Measurements from ENCODE around the gene FRS3.
"Not testable (repeated sequence)": the region's sequence is repeated elsewhere in the genome, so short reads cannot be mapped to it uniquely, and the experiment has no call there.

The FRS3 gene

DNA sequence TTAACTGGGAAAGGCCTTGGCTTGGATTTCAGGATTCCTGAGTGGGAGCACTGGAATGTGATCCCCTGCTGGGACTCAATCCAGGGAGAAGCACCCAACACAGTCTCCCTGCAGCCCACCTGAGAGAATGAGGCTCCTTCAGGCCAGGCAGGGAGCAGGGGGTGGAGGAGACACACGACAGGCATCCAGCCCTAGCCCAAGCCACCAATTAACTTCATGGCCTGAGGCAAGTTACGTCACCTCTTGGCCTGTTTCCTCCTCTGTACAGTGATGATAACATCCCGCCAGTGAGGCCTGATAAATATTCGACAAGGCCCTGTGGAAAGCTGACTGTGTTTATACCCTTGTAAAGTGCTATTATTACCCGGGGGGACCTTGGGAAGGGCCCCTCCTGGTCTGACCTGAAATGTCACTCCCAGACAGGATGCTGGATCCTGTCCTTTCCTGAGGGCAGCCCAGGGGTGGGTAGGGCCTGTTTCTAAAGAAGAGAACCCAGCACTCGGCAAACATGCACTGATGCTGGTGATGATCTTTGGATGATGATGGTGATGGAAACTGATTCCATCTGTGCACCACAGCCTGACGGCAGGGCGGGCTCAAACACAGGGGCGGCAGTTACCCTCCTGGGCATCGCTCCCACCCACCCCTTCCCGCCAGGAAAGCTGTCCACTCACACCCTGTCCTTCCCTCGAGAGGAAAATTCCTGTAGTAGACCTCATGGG is 12.4 kb downstream of the FRS3 start:
- DNase-seq = no peak

- not testable (repeated sequence) for DNase-seq
Observed at GRCh38 chr6:41766043-41766664, 13.5 kb downstream of the FRS3 start.

DNA sequence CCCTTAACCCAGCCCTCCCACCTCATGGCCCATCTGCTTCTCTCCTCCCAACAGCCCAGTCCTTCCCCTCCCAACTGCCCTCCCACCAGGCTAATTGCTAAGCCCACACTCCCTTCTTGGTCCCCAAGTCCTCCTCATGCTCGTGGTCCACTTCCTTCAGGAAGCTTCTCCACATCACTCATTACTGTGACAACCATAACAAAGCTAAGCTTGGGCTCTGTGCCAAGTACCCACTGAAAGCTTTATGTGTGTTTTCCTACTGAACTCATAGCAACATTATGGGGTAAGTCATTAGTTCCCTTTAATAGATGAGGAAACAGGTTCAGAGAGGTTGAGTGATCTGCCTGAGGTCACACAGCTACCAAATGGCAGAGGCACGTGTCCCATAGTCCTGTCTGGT is 16.2 kb downstream of the FRS3 start:
- DNase-seq = no peak

GRCh38 chr6:41759905-41760579 is 19.7 kb downstream of the FRS3 start:
- DNase-seq = no peak

DNA sequence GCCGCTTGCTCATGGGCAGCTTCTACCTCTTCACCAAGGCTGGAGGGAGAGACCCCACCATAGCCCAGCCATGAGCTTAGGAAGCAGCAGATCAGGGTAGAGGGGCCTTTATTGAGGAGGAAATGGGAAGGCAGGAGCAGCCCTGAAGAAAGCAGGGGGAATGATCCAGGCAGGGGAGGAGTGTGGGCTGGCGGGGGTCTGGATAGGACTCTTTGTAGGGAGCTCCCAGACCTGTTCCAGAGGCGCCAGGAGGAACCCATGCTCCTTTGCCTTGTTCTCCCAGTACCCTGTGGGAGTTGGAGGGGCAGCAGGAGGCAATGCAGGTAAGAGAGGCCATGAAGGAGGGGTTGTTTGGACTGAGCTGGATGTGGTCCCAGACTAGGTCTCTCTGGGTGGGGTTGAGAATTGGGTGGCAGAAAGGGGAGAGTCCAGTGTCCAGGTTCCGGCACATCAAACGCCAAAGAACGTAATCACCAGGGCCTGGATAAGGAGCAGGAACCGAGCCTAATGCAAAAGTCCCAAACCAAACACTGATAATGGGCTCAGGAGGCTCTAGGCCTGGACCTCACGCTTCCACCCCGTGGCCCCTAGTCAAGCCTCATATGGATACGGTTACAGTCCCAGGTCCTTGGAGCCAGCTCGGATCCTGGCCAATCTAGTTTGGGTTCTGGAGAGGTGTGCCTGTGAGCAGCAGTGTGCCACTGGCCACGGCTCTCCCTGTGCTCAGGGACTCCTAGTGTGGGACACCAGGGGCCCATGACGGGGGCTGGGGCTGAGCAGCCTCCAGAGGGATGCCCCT is 20.4 kb downstream of the FRS3 start:
- no peak for DNase-seq

DNA sequence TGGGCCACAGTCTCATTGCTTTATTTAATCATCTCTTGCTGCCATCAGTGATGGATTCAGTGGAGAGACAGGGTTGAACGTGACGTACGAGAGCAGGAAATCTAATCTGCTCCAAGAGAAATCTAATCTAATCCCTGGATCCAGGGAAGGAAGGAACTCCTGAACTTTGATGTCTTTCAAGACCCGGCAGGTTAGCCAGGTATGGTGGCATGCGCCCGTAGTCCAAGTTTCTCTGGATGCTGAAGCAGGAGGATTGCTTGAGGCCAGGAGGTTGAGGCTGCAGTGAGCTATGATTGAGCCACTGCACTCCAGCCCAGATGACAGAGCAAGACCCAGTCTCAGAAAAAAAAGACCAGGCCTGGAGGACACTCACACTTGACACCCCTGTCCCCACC is 21.1 kb downstream of the FRS3 start:
- DNase-seq = no peak

GRCh38 chr6:41757931-41758640 is 21.6 kb downstream of the FRS3 start:
- DNase-seq = no peak

DNA sequence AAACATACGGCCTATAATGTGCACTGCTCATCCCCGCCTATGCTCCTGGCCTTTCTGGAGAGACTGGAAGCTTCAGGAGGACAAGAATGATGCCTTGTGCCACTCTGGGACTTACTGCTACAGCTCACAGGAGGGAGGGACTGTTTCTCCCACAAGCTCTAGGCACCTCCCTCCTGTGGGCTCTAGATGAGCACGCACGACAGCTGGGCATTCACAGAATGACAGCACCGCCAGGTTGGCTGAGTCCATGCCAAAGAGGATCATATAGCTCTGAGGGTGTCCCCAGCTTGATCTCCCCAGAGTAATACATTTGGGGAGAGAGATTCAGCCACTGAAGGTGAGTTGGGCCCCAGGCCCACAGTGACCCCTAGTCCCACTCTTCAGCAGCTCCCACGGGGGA is 22.4 kb downstream of the FRS3 start:
- DNase-seq = no peak

GRCh38 chr6:41756354-41756753 is 23.3 kb downstream of the FRS3 start:
- DNase-seq = no peak

- DNase-seq = no peak
Observed at GRCh38 chr6:41755895-41756294, 23.8 kb downstream of the FRS3 start.

GRCh38 chr6:41750374-41750773 is 29.3 kb downstream of the FRS3 start:
- DNase-seq = no peak

GRCh38 chr6:41748542-41748941 is 31.2 kb downstream of the FRS3 start:
- DNase-seq = no peak

DNA sequence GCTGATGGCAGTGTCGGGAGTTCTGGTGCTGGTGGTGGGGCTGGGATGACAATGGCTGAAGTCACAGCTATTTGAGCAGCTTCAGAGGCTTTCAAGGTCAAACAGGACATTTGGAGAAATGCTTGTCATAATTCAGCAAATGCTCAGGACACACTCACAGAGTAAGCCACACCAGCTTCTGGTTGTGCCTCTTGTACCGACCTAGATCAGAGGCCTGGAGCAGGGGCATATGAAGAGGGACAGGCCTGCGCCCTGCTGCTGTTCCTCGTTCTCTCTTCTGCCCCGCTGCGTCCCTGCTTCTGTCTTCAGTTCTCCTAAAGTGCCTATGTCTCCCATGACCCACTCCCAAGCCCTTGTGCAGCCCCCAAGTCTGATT is 31.6 kb downstream of the FRS3 start:
- DNase-seq = no peak

- DNase-seq = no peak
Observed at GRCh38 chr6:41747256-41748101, 32.2 kb downstream of the FRS3 start, which contains the start of gene PGC. TSS of gene PGC (minus strand) at chr6:41747397. CDS start at chr6:41747334, 63 bp downstream.

- no peak for DNase-seq
Observed at GRCh38 chr6:41746107-41746506, 33.6 kb downstream of the FRS3 start.

GRCh38 chr6:41744236-41744787 is 35.4 kb downstream of the FRS3 start:
- no peak for DNase-seq

DNA sequence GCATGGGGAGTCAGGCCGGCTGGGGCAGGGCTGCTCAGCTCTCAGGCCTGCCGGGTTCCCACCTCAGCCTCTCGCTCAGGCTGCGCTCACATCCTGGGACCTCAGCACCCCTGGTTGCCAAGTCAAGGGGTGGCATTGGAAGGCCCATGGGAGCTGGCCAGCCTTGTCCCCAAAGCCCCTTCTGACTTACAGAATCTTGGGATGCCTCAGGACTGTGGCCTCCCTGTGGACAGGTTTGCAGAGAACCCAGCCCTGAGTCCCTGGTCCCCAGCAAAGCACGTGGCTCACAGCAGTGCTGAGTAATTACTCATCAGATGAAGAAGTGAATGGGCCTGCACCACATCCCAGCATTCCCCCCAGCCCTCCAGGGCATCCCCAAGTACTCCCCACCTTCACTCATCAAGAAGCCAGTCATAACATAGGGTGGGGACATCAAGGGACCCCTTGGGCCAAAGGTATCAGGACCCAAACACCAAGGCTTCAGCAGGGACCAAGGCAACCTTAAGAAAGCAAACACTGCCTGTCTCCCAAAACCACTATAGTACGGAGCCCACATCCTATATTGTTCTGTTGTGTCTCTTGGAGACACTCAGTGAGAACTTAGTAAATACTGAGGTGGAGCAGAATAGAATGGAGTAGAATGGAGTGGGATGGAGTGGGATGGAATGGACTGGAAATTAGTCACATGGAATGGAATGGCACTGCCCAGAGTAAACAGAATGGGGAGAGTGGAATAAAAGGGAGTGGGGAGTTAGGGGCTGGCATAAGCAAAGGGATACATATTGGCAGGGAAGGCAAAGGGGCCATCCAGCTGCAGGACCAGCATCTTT is 36.1 kb downstream of the FRS3 start:
- DNase-seq = no peak

DNA sequence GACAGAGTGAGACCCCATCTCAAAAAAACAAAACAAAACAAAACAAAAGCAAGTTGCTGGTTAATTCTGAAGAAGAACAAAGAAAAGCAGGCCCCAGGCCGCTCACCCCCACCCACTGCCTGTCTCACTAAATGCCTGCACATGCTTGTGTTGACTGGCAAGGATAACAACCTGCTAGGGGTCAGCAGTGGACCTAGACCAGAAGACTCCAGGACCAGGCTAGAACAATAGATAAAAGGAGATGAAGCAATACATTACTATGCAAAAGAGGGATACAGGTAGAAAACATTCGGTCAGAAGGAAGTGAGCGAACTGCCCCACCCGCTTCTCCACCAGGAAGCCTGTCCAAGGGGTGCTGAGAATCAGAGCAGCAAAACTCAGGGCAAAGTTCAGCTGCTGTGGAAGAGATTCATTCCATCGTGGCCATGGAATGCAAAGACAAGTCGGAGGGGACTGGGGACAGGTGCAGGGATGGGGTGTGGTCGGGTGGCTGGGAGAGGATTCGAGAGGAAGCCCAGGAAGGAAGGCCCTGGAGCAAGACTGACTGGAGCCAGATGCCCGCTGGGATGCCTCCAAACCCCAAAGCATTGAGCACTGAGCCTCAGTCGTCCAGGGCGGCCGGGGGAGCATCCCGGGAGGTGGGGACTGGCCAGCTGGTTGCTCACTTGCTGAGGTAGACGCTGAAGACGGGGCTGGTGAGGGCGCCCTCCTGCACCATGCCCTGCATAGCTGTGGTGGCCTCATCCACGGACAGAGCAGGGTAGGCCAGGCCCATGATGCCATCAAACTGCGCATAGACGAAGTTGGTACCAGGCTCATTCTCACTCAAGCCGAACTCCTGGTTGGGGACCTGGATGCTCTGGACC is 37.8 kb downstream of the FRS3 start:
- DNase-seq = no peak
